H1 (cell line): ENCODE results near the gene TNPO3. TPM values are rescaled to one million over a fixed set of nuclear protein-coding genes. Genes with fewer than 3 reads are reported as not detected.

Source experiments
- CTCF ChIA-PET: fragments of 300-600 bp; sonication (Branson Sonifier 250); formaldehyde crosslinking; loops from one replicate; lab custom pipeline; 2021; ENCODE audit not compliant: partially characterized antibody; lab: Charles Lee
- POLR2A ChIA-PET: fragments of 300-600 bp; sonication (Branson Sonifier 250); formaldehyde crosslinking; loops from one replicate; lab custom pipeline; 2021; ENCODE audit warnings: inconsistent platforms; ENCODE audit not compliant: partially characterized antibody; lab: Charles Lee
- DNase-seq, 2 experiments: peaks; one replicate each; pipeline versions ENCODE4 v3.0.0 to v3.0.0-alpha.2; 2010 to 2022; ENCODE audit warnings: low spot score in 2 of 2, low read depth in 1 of 2, mixed read lengths in 1 of 2
- FAIRE-seq: peaks from 2 replicates; lab custom pipeline; 2011; peaks lifted over from hg19 to GRCh38; lab: Jason Lieb, UNC
- H2AFZ ChIP-seq: 2 replicates; pipeline ENCODE4 v1.8.1; 2012; ENCODE audit warnings: low read length, inconsistent platforms
- H2AK5ac ChIP-seq: 2 replicates; pipeline ENCODE4 v1.6.1; 2013; ENCODE audit warnings: low read depth, low read length
- H2BK120ac ChIP-seq: replicated peaks from 2 replicates; pipeline ENCODE3; 2013; ENCODE audit warnings: low read depth, low read length, inconsistent platforms
- H2BK12ac ChIP-seq: 2 replicates; pipeline ENCODE4 v1.6.1; 2013; ENCODE audit warnings: low read depth, low read length
- H2BK15ac ChIP-seq: 2 replicates; pipeline ENCODE4 v1.6.1; 2013; ENCODE audit warnings: low read length
- H2BK20ac ChIP-seq: 2 replicates; pipeline ENCODE4 v1.6.1; 2013; ENCODE audit warnings: low read length
- H2BK5ac ChIP-seq: 2 replicates; pipeline ENCODE4 v1.6.1; 2013; ENCODE audit warnings: low read depth, low read length
- H3K14ac ChIP-seq: 2 replicates; pipeline ENCODE4 v1.6.1; 2013; ENCODE audit warnings: inconsistent platforms; ENCODE audit not compliant: insufficient read length
- H3K18ac ChIP-seq: 2 replicates; pipeline ENCODE4 v1.6.1; 2013; ENCODE audit warnings: low read length; ENCODE audit errors: extremely low read depth
- H3K23ac ChIP-seq: 2 replicates; pipeline ENCODE4 v1.6.1; 2013; ENCODE audit warnings: inconsistent platforms; ENCODE audit not compliant: insufficient read length
- H3K23me2 ChIP-seq: 2 replicates; pipeline ENCODE4 v1.6.1; 2013; ENCODE audit warnings: low read depth, low read length
- H3K27ac ChIP-seq: 2 replicates; pipeline ENCODE4 v1.6.1; 2011; ENCODE audit warnings: low read depth, low read length, inconsistent platforms
- H3K27me3 ChIP-seq, 4 experiments: replicated peaks in 1 of 4; 1 replicate in 1 of 4; 2 replicates in 3 of 4; pipeline versions ENCODE4 v1.6.1 to v1.8.1; 2011 to 2013; ENCODE audit warnings: low read length in 3 of 4, mild to moderate bottlenecking in 3 of 4, inconsistent platforms in 2 of 4, mixed read lengths in 2 of 4, moderate library complexity in 1 of 4; ENCODE audit not compliant: control insufficient read depth in 3 of 4, insufficient read depth in 3 of 4; ENCODE audit errors: extremely low read depth in 1 of 4
- H3K36me3 ChIP-seq, 4 experiments: 2 replicates each; pipeline versions ENCODE4 v1.6.1 to v1.8.1; 2011 to 2013; ENCODE audit warnings: mild to moderate bottlenecking in 4 of 4, low read length in 3 of 4, moderate library complexity in 2 of 4, control low read depth in 1 of 4, inconsistent platforms in 1 of 4; ENCODE audit not compliant: insufficient read depth in 4 of 4, control insufficient read depth in 2 of 4
- H3K4ac ChIP-seq: replicated peaks from 2 replicates; pipeline ENCODE3; 2013; ENCODE audit warnings: low read length, low read depth, mixed read lengths, inconsistent platforms; ENCODE audit not compliant: insufficient read length
- H3K4me1 ChIP-seq, 4 experiments: replicated peaks in 1 of 4; 1 replicate in 1 of 4; 2 replicates in 3 of 4; pipeline versions ENCODE4 v1.6.1 to v1.8.1; 2011 to 2013; ENCODE audit warnings: low read length in 3 of 4, inconsistent platforms in 2 of 4, mixed read lengths in 1 of 4; ENCODE audit not compliant: insufficient read depth in 4 of 4, control insufficient read depth in 3 of 4
- H3K4me2 ChIP-seq, 2 experiments: 2 replicates each; pipeline versions ENCODE4 v1.6.1 to v1.8.1; 2011 to 2013; ENCODE audit warnings: low read depth in 2 of 2, low read length in 2 of 2, control low read depth in 1 of 2, inconsistent platforms in 1 of 2, mild to moderate bottlenecking in 1 of 2; ENCODE audit not compliant: insufficient read depth in 1 of 2
- H3K4me3 ChIP-seq, 4 experiments: fragments of 200-600, 300-600 bp in 1 of 4; sonication (generic), shearing (Covaris generic), sonication (Bioruptor Twin) in 1 of 4; 2 replicates each; pipeline versions ENCODE4 v1.5.1 to v1.8.1; 2011 to 2016; ENCODE audit warnings: low read length in 4 of 4, low read depth in 3 of 4, control low read depth in 2 of 4, inconsistent platforms in 2 of 4, mild to moderate bottlenecking in 2 of 4, mixed read lengths in 1 of 4, moderate library complexity in 1 of 4; ENCODE audit not compliant: insufficient read depth in 2 of 4; ENCODE audit errors: extremely low read depth in 1 of 4
- H3K56ac ChIP-seq: replicated peaks from 2 replicates; pipeline ENCODE3; 2013; ENCODE audit warnings: low read depth, mild to moderate bottlenecking, mixed read lengths, low read length, inconsistent platforms; ENCODE audit not compliant: insufficient read length
- H3K79me1 ChIP-seq: 2 replicates; pipeline ENCODE4 v1.6.1; 2013; ENCODE audit warnings: low read depth, low read length, control low read depth
- H3K79me2 ChIP-seq, 2 experiments: 2 replicates each; pipeline versions ENCODE4 v1.6.1 to v1.8.1; 2012 to 2013; ENCODE audit warnings: low read length in 2 of 2, mild to moderate bottlenecking in 2 of 2, inconsistent platforms in 1 of 2; ENCODE audit not compliant: insufficient read depth in 2 of 2, control insufficient read depth in 1 of 2
- H3K9ac ChIP-seq, 4 experiments: replicated peaks in 1 of 4; 1 replicate in 1 of 4; 2 replicates in 3 of 4; pipeline versions ENCODE4 v1.6.1 to v1.8.1; 2011 to 2013; ENCODE audit warnings: low read depth in 3 of 4, low read length in 3 of 4, control low read depth in 2 of 4, mild to moderate bottlenecking in 2 of 4, moderate library complexity in 2 of 4, inconsistent platforms in 1 of 4; ENCODE audit errors: extremely low read depth in 1 of 4
- H3K9me3 ChIP-seq, 2 experiments: 2 replicates each; pipeline versions ENCODE4 v1.6.1 to v1.8.1; 2012 to 2013; ENCODE audit warnings: mild to moderate bottlenecking in 2 of 2, moderate library complexity in 2 of 2, control low read depth in 1 of 2, inconsistent platforms in 1 of 2, low read depth in 1 of 2, low read length in 1 of 2, mixed read lengths in 1 of 2; ENCODE audit not compliant: insufficient read depth in 2 of 2
- H4K20me1 ChIP-seq, 2 experiments: replicated peaks in 1 of 2; 2 replicates each; pipeline versions ENCODE3 to v1.8.1; 2011 to 2013; ENCODE audit warnings: inconsistent platforms in 2 of 2, low read length in 2 of 2, mild to moderate bottlenecking in 1 of 2; ENCODE audit not compliant: insufficient read depth in 2 of 2, control insufficient read depth in 1 of 2
- H4K5ac ChIP-seq: 2 replicates; pipeline ENCODE4 v1.6.1; 2013; ENCODE audit warnings: low read length, low read depth, mixed read lengths, inconsistent platforms; ENCODE audit not compliant: insufficient read length
- H4K8ac ChIP-seq: 2 replicates; pipeline ENCODE4 v1.8.0; 2013; ENCODE audit warnings: mild to moderate bottlenecking, moderate library complexity, low read length, inconsistent platforms; ENCODE audit not compliant: insufficient read depth; ENCODE audit errors: extremely low read depth
- H4K91ac ChIP-seq: replicated peaks from 2 replicates; pipeline ENCODE3; 2013; ENCODE audit warnings: low read length, mixed read lengths, inconsistent platforms; ENCODE audit not compliant: insufficient read length
- ASH2L ChIP-seq: fragments of 200-600, 300-600 bp; sonication (generic); IDR thresholded peaks from one replicate; pipeline ENCODE4 v1.7.1; 2017; ENCODE audit warnings: low read length
- CHD1 ChIP-seq: IDR thresholded peaks from 2 replicates; pipeline ENCODE4 v1.6.1; 2012; ENCODE audit warnings: low read depth, low read length, improper control_type of control experiment
- CREB1 ChIP-seq: IDR thresholded peaks from 2 replicates; pipeline ENCODE4 v1.6.1; 2012; ENCODE audit warnings: inconsistent platforms
- RAD21 ChIP-seq, 2 experiments: IDR thresholded peaks in 1 of 2; conservative IDR thresholded peaks in 1 of 2; 2 replicates each; pipeline ENCODE4 v1.6.1; 2011; ENCODE audit warnings: low read depth in 2 of 2, low read length in 2 of 2, improper control_type of control experiment in 1 of 2, inconsistent platforms in 1 of 2, mild to moderate bottlenecking in 1 of 2, moderate library complexity in 1 of 2
- RNF2 ChIP-seq: fragments of 200-900, 300-1000 bp; sonication (generic); IDR thresholded peaks from 2 replicates; pipeline ENCODE4 v1.7.1; 2016; ENCODE audit warnings: borderline replicate concordance, low read depth, mild to moderate bottlenecking, antibody characterized with exemption, low read length; ENCODE audit not compliant: poor library complexity, severe bottlenecking; ENCODE audit errors: missing control alignments
- TCF12 ChIP-seq: IDR thresholded peaks from 2 replicates; pipeline ENCODE4 v1.6.1; 2011; ENCODE audit warnings: low read depth, mild to moderate bottlenecking, low read length
- USF2 ChIP-seq: IDR thresholded peaks from 2 replicates; pipeline ENCODE4 v1.6.1; 2011; ENCODE audit warnings: low read length, improper control_type of control experiment
- WGBS, 2 experiments: shearing (Covaris generic) in 1 of 2; methylation state at CpG; one replicate each; pipeline versions ENCODE4 v1.1.6 to v1.1.7; 2013 to 2015; ENCODE audit warnings: low lambda C conversion rate in 2 of 2, mixed read lengths in 2 of 2, inconsistent platforms in 1 of 2, low coverage in 1 of 2, missing lambda C conversion rate in 1 of 2; ENCODE audit not compliant: insufficient replicate concordance in 2 of 2, insufficient coverage in 1 of 2, insufficient read length in 1 of 2; ENCODE audit errors: extremely low coverage in 1 of 2, missing lambda C conversion rate in 1 of 2; 5-methylcytosine and 5-hydroxymethylcytosine counted together
- polyA plus RNA-seq, 7 experiments: library from polyadenylated mRNA; depleted of rRNA in 3 of 7; stranded (reverse) in 5 of 7; unstranded in 2 of 7; fragments of >200 nt in 5 of 7; fragments of 200-250 nt in 2 of 7; gene quantifications; 1 replicate in 5 of 7; 2 replicates in 1 of 7; 4 replicates in 1 of 7; pipeline versions ENCODE4 v1.2.1 to v1.2.3, GENCODE V29; 2011 to 2013; ENCODE audit warnings: missing spikeins in 2 of 7, mixed read lengths in 2 of 7
- total RNA-seq: library from RNA; stranded (reverse); fragmentation: NEBNext Ultra II Directional; extraction: Animal tissue kit (Norgen Biotek cat#: 25700); gene quantifications from 2 replicates; pipeline ENCODE4 v1.2.1, GENCODE V29; 2021
- TF ChIP-seq, protein P1 (sequence below): IDR thresholded peaks from 2 replicates; pipeline ENCODE4 v1.6.1; 2012; ENCODE audit warnings: inconsistent platforms

The TNPO3 gene
- total and polyA plus RNA-seq, 2 of the 8 experiments (the other 6 are each of a cell fraction or from before 2014, with no cell fraction given): 67.6 to 99.2 TPM

GRCh38 chr7:128904381-128905197 lies 150.3 kb downstream of the TNPO3 start:
- Histone ChIP-seq H3K27ac (no peak overlapping the region), H3K23me2 (peaks cover 2% of the 10 kb centered on the region; the same call in 1 of the 2 replicates), H3K14ac (no peak overlapping the region), H3K79me1 (no peaks in the 10 kb centered on the region), H3K56ac (no peak overlapping the region), H3K36me3 (no peaks in the 10 kb centered on the region), H3K4me2 (no peak overlapping the region), H3K9me3 (peaks cover 3% of the 10 kb centered on the region in 2 experiments; a peak in 2 of 4 replicates), H2AFZ (peak overlapping the region; percentile 6; the same call in 1 of the 2 replicates), H2BK20ac (0 out of 2 replicates have a peak overlapping the region, but pooled peaks have one; percentile 9), H4K5ac (no peak overlapping the region), H3K9ac (no peak overlapping the region), H3K18ac (no peak overlapping the region), H2BK120ac (no peak overlapping the region), H2AK5ac (no peak overlapping the region), H3K4ac (no peak overlapping the region), H4K20me1 (no peaks in the 10 kb centered on the region), H3K23ac (no peak overlapping the region), H3K27me3 (peaks cover 0 to 12% (median 10%) of the 10 kb centered on the region in 4 experiments; a peak in 5 of 7 replicates), H3K79me2 (no peaks in the 10 kb centered on the region), H2BK5ac (no peak overlapping the region), H4K91ac (peak overlapping the region; percentile 67), H4K8ac (peak overlapping the region; percentile 68; the same call in 1 of the 2 replicates), H2BK15ac (no peak overlapping the region), H3K4me3 (no peak overlapping the region), H3K4me1 (peaks cover 2 to 9% (median 5%) of the 10 kb centered on the region in 4 experiments; a peak in 5 of 7 replicates), H2BK12ac (peak overlapping the region; percentile 29; the same call in 1 of the 2 replicates)
- DNase-seq: peak in 1 of 2 experiments; percentile 54
- FAIRE-seq: no peak
- WGBS, 2 experiments: 40% methylated on average over 8 of the region's 8 CpGs; no CpG with 5 or more reads in 1 of the 2 experiments
- POLR2A ChIA-PET: interaction anchor here (1.5 kb wide), 1 partner anchor 41 kb away, joined by 3 read pairs; no protein-coding TSS in a partner anchor
- CTCF ChIA-PET: interaction anchor here (0.7 to 2.7 kb wide), 19 partner anchors 9 to 309 kb away, joined by 3 to 20 read pairs (median 3); no protein-coding TSS in a partner anchor
- TF ChIP-seq RAD21 (IDR thresholded peaks at IDR 0.05 in 1 of 2, conservative IDR thresholded peaks at IDR 0.05 in 1 of 2; ENCODE audit: low read depth in 2 of 2, low read length in 2 of 2) (peak; percentile 71), USF2 (peak; percentile 65), CREB1 (0 out of 2 replicates have a peak, but pooled peaks have one; percentile 16), RNF2 (no peak), ASH2L (no peak), TCF12 (no peak), CHD1 (no peak)
- TF ChIP-seq, protein P1, sequence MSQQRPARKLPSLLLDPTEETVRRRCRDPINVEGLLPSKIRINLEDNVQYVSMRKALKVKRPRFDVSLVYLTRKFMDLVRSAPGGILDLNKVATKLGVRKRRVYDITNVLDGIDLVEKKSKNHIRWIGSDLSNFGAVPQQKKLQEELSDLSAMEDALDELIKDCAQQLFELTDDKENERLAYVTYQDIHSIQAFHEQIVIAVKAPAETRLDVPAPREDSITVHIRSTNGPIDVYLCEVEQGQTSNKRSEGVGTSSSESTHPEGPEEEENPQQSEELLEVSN: no peak
